B cell (primary cell): ENCODE measurements around the gene RBKS. TPM values are rescaled to one million over a fixed set of nuclear protein-coding genes. Genes with fewer than 3 reads are reported as not detected.

Source experiments
- ATAC-seq: fragments of 200-7000 bp; cut with Tn5 transposase; one replicate; pipeline ENCODE4 v1.10.0; 2021; ENCODE audit warnings: low read depth, mild to moderate bottlenecking, moderate number of reproducible peaks, moderate library complexity
- CTCF ChIA-PET: fragments of 350-600 bp; sonication (Branson Sonifier 250); formaldehyde crosslinking; loops from one replicate; lab custom pipeline; 2021; ENCODE audit warnings: antibody characterized with exemption, inconsistent platforms; lab: Charles Lee
- POLR2A ChIA-PET: fragments of 350-600 bp; sonication (Branson Sonifier 250); formaldehyde crosslinking; loops from one replicate; lab custom pipeline; 2021; ENCODE audit warnings: antibody characterized with exemption; lab: Charles Lee
- DNase-seq: peaks from one replicate; pipeline ENCODE4 v3.0.0; 2013
- H2AFZ ChIP-seq: 2 replicates; pipeline ENCODE4 v1.6.1; 2012; ENCODE audit warnings: mild to moderate bottlenecking, low read depth, low read length; ENCODE audit not compliant: insufficient read depth, poor library complexity, severe bottlenecking
- H3K27ac ChIP-seq, 2 donors: 1 replicate in 1 of 2; 2 replicates in 1 of 2; pipeline ENCODE4 v1.5.1; 2012 to 2013; ENCODE audit warnings: low read length in 2 of 2, mild to moderate bottlenecking in 2 of 2, moderate library complexity in 1 of 2
- H3K27me3 ChIP-seq, 4 experiments: fragments of 200-600 bp in 1 of 4; sonication (generic) in 1 of 4; replicated peaks in 1 of 4; 1 replicate in 2 of 4; 2 replicates in 2 of 4; pipeline versions ENCODE4 v1.6.1 to v1.7.0; 2013 to 2016; ENCODE audit warnings: low read length in 3 of 4, mild to moderate bottlenecking in 2 of 4, mixed read lengths in 1 of 4, moderate library complexity in 1 of 4; ENCODE audit not compliant: insufficient read depth in 4 of 4, control insufficient read depth in 3 of 4; ENCODE audit errors: control extremely low read depth in 1 of 4
- H3K36me3 ChIP-seq, 2 experiments: replicated peaks in 1 of 2; 1 replicate in 1 of 2; 2 replicates in 1 of 2; pipeline versions ENCODE4 v1.6.1 to v1.7.1; 2013; ENCODE audit warnings: low read length in 1 of 2; ENCODE audit not compliant: insufficient read depth in 2 of 2, control insufficient read depth in 1 of 2; ENCODE audit errors: control extremely low read depth in 1 of 2, extremely low read depth in 1 of 2
- H3K4me1 ChIP-seq, 2 donors: fragments of 200-600 bp in 1 of 2; sonication (generic) in 1 of 2; 1 replicate in 1 of 2; 2 replicates in 1 of 2; pipeline versions ENCODE4 v1.5.1 to v1.6.1; 2013 to 2017; ENCODE audit warnings: low read length in 2 of 2; ENCODE audit not compliant: control insufficient read depth in 2 of 2, insufficient read depth in 2 of 2
- H3K4me2 ChIP-seq: replicated peaks from 2 replicates; pipeline ENCODE3; 2012; ENCODE audit warnings: mild to moderate bottlenecking, low read depth, low read length; ENCODE audit not compliant: poor library complexity, severe bottlenecking
- H3K4me3 ChIP-seq, 5 experiments: fragments of 200-600 bp in 1 of 5; sonication (generic) in 1 of 5; 1 replicate in 3 of 5; 2 replicates in 2 of 5; pipeline versions ENCODE4 v1.5.1 to v1.7.0; 2011 to 2016; ENCODE audit warnings: low read length in 4 of 5, mild to moderate bottlenecking in 4 of 5, low read depth in 2 of 5, control low read depth in 1 of 5, moderate library complexity in 1 of 5; ENCODE audit not compliant: insufficient read depth in 1 of 5; ENCODE audit errors: control extremely low read depth in 1 of 5, extremely low read depth in 1 of 5
- H3K79me2 ChIP-seq: fragments of 200-600 bp; sonication (generic); one replicate; pipeline ENCODE4 v1.6.0; 2016; ENCODE audit warnings: low read length; ENCODE audit not compliant: control insufficient read depth, insufficient read depth
- H3K9ac ChIP-seq: fragments of 200-600 bp; sonication (generic); 2 replicates; pipeline ENCODE4 v1.6.1; 2017; ENCODE audit warnings: mild to moderate bottlenecking, low read length, moderate library complexity
- H3K9me3 ChIP-seq, 3 donors: one replicate each; pipeline versions ENCODE4 v1.6.1 to v1.7.1; 2013; ENCODE audit warnings: low read length in 2 of 3; ENCODE audit not compliant: control insufficient read depth in 2 of 3, insufficient read depth in 1 of 3; ENCODE audit errors: control extremely low read depth in 1 of 3
- H4K20me1 ChIP-seq: 2 replicates; pipeline ENCODE4 v1.6.0; 2012; ENCODE audit warnings: mild to moderate bottlenecking, low read length; ENCODE audit not compliant: insufficient read depth, control insufficient read depth, poor library complexity, severe bottlenecking
- H3K27ac Mint-ChIP-seq: one replicate; pipeline ENCODE4 v1.8.0; 2021; ENCODE audit warnings: mixed read lengths
- H3K27me3 Mint-ChIP-seq: one replicate; pipeline ENCODE4 v1.8.0; 2021; ENCODE audit warnings: mixed read lengths
- H3K4me1 Mint-ChIP-seq: one replicate; pipeline ENCODE4 v1.8.0; 2021; ENCODE audit warnings: mixed read lengths
- H3K4me3 Mint-ChIP-seq: one replicate; pipeline ENCODE4 v1.8.0; 2021; ENCODE audit warnings: mixed read lengths
- H3K9me3 Mint-ChIP-seq: one replicate; pipeline ENCODE4 v1.8.0; 2022; ENCODE audit warnings: mixed read lengths; ENCODE audit not compliant: insufficient read depth
- EZH2 ChIP-seq: IDR thresholded peaks from 2 replicates; pipeline ENCODE4 v1.6.1; 2012; ENCODE audit warnings: borderline replicate concordance, low read depth, mild to moderate bottlenecking, moderate library complexity, low read length; ENCODE audit not compliant: insufficient read depth, poor library complexity, severe bottlenecking
- WGBS: methylation state at CpG from one replicate; pipeline ENCODE4 v1.1.5; 2013; ENCODE audit warnings: missing lambda C conversion rate; ENCODE audit not compliant: insufficient coverage; 5-methylcytosine and 5-hydroxymethylcytosine counted together
- intact Hi-C: fragments of 100-400 bp; cut with micrococcal nuclease; formaldehyde crosslinking; loops from one replicate; pipeline ENCODE4 v1.10.0; 2022
- polyA plus RNA-seq: library from polyadenylated mRNA; depleted of rRNA; stranded (reverse); fragments of >200 nt; gene quantifications from 2 replicates; pipeline ENCODE4 v1.2.3, GENCODE V29; 2012
- total RNA-seq, 2 donors: library from RNA; stranded (reverse); fragments of 120-200 nt in 1 of 2; gene quantifications; 1 replicate in 1 of 2; 2 replicates in 1 of 2; pipeline versions ENCODE4 v1.2.3 to v1.2.4, GENCODE V29; 2013 to 2022
- TF ChIP-seq, protein P1 (sequence below): fragments of 200-600 bp; IDR thresholded peaks from one replicate; pipeline ENCODE4 v1.8.0; 2022; ENCODE audit warnings: antibody characterized with exemption, mild to moderate bottlenecking

RBKS gene
- total and polyA plus RNA-seq, 2 donors (not counting 1 experiment from before 2014, with no cell fraction given), result 6.4 to 9.2 TPM

DNA sequence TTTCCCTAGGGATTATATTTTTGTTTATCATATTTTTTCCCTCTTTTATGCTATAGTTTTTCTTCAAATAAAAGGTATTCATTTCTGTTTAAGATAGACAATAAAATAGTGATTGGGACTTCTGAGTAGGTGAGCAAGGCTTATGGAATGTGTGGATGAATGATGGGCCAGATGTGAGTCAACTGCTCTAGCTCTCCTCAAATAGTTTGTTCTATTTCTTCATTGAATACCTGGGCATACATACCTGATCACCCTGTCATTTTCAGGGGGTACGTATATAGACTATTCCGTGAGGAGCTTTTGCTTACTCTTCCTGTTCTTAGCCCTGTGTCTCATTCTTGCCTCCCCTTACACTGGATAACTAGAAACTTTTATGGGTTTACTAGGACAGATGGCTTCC, 42.2 kb upstream of the RBKS start:
- H3K27me3 Mint-ChIP-seq, result no peaks in the 10 kb centered on the region
- no peaks in the 10 kb centered on the region for H3K9me3 Mint-ChIP-seq
- WGBS, result 86% methylated on average over 2 of the region's 2 CpGs
- no peak overlapping the region for H3K27ac Mint-ChIP-seq
- Histone ChIP-seq H3K4me1 (no peaks in the 10 kb centered on the region), H3K9ac (no peak overlapping the region), H4K20me1 (no peaks in the 10 kb centered on the region), H3K79me2 (peaks cover 3% of the 10 kb centered on the region), H3K27ac (no peak overlapping the region), H3K27me3 (no peaks in the 10 kb centered on the region), H3K4me2 (no peak overlapping the region), H3K4me3 (no peak overlapping the region), H2AFZ (no peak overlapping the region), H3K9me3 (peaks cover 0 to 2% (median 0%) of the 10 kb centered on the region in 3 donors), H3K36me3 (peaks cover 1 to 21% of the 10 kb centered on the region in 2 experiments)
- intact Hi-C loops, result no loop called here
- ATAC-seq, result no peak
- ChIA-PET POLR2A (no interaction called here), CTCF (no interaction called here)
- H3K4me1 Mint-ChIP-seq, result peaks cover 4% of the 10 kb centered on the region
- DNase-seq, result no peak
- TF ChIP-seq EZH2, result no peak
- TF ChIP-seq, protein P1, sequence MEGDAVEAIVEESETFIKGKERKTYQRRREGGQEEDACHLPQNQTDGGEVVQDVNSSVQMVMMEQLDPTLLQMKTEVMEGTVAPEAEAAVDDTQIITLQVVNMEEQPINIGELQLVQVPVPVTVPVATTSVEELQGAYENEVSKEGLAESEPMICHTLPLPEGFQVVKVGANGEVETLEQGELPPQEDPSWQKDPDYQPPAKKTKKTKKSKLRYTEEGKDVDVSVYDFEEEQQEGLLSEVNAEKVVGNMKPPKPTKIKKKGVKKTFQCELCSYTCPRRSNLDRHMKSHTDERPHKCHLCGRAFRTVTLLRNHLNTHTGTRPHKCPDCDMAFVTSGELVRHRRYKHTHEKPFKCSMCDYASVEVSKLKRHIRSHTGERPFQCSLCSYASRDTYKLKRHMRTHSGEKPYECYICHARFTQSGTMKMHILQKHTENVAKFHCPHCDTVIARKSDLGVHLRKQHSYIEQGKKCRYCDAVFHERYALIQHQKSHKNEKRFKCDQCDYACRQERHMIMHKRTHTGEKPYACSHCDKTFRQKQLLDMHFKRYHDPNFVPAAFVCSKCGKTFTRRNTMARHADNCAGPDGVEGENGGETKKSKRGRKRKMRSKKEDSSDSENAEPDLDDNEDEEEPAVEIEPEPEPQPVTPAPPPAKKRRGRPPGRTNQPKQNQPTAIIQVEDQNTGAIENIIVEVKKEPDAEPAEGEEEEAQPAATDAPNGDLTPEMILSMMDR, result no peak
- H3K4me3 Mint-ChIP-seq, result no peak overlapping the region

- ATAC-seq, result no peak
- intact Hi-C loops, result no loop called here
- WGBS, result 100% methylated on average over 1 of the region's 4 CpGs
- H3K9me3 ChIP-seq, result peaks cover 0 to 2% (median 0%) of the 10 kb centered on the region in 3 donors
- Mint-ChIP-seq H3K27ac (no peak overlapping the region), H3K4me3 (no peak overlapping the region), H3K4me1 (no peaks in the 10 kb centered on the region), H3K9me3 (no peaks in the 10 kb centered on the region), H3K27me3 (no peaks in the 10 kb centered on the region)
- H3K79me2 ChIP-seq, result no peaks in the 10 kb centered on the region
- no peak for DNase-seq
- no peaks in the 10 kb centered on the region for H3K4me1 ChIP-seq
- ChIA-PET CTCF (no interaction called here), POLR2A (no interaction called here)
- H2AFZ ChIP-seq, result no peak overlapping the region
- no peak overlapping the region for H3K4me3 ChIP-seq
- no peak overlapping the region for H3K27ac ChIP-seq
- no peak for TF ChIP-seq EZH2
- TF ChIP-seq, protein P1, result no peak
- peaks cover 1 to 21% of the 10 kb centered on the region in 2 experiments for H3K36me3 ChIP-seq
- no peak overlapping the region for H3K9ac ChIP-seq
- no peaks in the 10 kb centered on the region for H3K27me3 ChIP-seq
- no peak overlapping the region for H3K4me2 ChIP-seq
- no peaks in the 10 kb centered on the region for H4K20me1 ChIP-seq
Measured at GRCh38 chr2:27931361-27931950, 41.3 kb upstream of the RBKS start.
